SK-N-MC (cell line): ENCODE measurements around the gene OGFOD2.

ENCODE experiments used
- DNase-seq: peaks from one replicate; pipeline ENCODE4 v3.0.0-alpha.2; 2011; ENCODE audit warnings: low read depth, low spot score
- H3K27ac ChIP-seq: fragments of 200-600 bp; sonication (generic); 2 replicates; pipeline ENCODE4 v1.5.1; 2016; ENCODE audit warnings: mixed run types
- H3K36me3 ChIP-seq: fragments of 200-600 bp; sonication (generic); 2 replicates; pipeline ENCODE4 v1.6.1; 2017; ENCODE audit warnings: antibody characterized with exemption, low read length, mixed read lengths; ENCODE audit not compliant: insufficient read depth
- H3K4me3 ChIP-seq: fragments of 200-600 bp; sonication (generic); 2 replicates; pipeline ENCODE4 v1.5.1; 2016
- H3K9ac ChIP-seq: fragments of 200-600 bp; sonication (generic); 2 replicates; pipeline ENCODE4 v1.8.0; 2017; ENCODE audit warnings: mixed run types, mixed read lengths; ENCODE audit not compliant: insufficient read length
- H3K9me3 ChIP-seq: fragments of 200-600 bp; sonication (generic); 2 replicates; pipeline ENCODE4 v1.6.1; 2017; ENCODE audit warnings: low read depth, mild to moderate bottlenecking, antibody characterized with exemption, low read length, moderate library complexity, mixed read lengths
- EZH2 ChIP-seq: fragments of 200-600 bp; sonication (generic); IDR thresholded peaks from one replicate; pipeline ENCODE4 v1.6.1; 2017; ENCODE audit warnings: antibody characterized with exemption
- FOXP2 ChIP-seq: optimal IDR thresholded peaks from 2 replicates; pipeline ENCODE3; 2011; ENCODE audit warnings: mild to moderate bottlenecking, moderate library complexity; ENCODE audit not compliant: insufficient read depth; ENCODE audit errors: extremely low read length, control extremely low read depth
- POLR2AphosphoS5 ChIP-seq: IDR thresholded peaks from 2 replicates; pipeline ENCODE4 v1.6.1; 2012; ENCODE audit warnings: mild to moderate bottlenecking, low read depth, low read length, borderline replicate concordance

OGFOD2 gene

DNA sequence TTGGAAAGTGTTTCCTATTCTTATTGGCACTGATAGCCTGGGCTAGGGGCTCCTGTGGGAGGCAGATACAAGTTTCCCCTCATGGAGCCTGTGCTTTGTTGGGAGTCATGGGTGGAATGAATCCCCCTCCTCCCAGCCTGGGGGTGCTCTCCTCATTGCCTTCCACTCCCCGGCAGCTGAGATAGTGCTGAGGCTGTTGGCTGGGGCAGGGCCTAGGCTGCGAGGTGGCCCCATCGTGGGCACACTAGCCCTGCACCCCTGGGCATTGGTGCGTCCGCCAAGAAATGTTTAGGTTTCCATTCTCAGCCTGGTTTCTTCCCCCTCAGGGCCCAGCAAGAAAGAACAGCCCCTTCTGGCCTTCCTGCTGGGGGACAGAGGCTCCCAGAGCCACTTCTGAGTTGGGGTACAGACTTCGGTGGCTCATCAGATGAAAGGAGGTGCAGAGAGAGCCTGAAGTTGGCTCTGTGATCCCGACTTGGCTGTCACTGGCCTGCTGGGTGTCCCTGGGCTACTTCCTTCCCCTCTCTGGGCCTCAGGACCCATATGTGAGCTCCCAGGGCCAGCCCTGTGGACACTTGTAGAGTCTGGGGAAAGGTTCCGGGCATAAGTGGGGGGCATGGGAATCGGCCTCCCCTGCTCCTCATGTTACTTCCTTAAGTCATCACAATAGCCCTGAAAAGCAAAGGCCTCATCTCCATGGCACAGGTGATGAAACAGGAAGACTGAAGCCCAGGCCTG, 2.8 kb downstream of the OGFOD2 start:
- no peak for DNase-seq
- TF ChIP-seq EZH2 (no peak), POLR2AphosphoS5 (peak; percentile 14; the same call in 1 of the 2 replicates), FOXP2 (no peak)
- Histone ChIP-seq H3K4me3 (no peak overlapping the region), H3K9ac (no peak overlapping the region), H3K27ac (no peak overlapping the region), H3K36me3 (peaks cover 3% of the 10 kb centered on the region; the same call in 1 of the 2 replicates), H3K9me3 (no peaks in the 10 kb centered on the region)

DNA sequence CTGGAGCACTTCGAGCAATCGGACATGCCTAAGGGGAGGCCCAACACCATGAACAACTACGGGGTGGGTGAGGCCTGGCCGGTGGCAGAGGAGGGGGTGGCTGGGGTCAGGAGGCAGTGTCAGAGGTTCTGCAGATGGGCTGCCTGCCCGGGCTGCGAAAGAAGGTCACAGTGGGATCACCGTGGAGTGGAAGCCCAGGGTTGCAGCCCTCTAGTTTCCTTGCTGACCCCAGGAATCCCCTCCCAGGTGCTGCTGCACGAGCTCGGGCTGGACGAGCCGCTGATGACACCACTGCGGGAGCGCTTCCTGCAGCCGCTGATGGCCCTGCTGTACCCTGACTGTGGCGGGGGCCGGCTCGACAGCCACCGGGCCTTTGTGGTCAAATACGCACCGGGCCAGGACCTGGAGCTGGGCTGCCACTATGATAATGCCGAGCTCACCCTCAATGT, 3.5 kb downstream of the OGFOD2 start:
- H3K4me3 ChIP-seq = no peak overlapping the region
- peaks cover 7% of the 10 kb centered on the region; the same call in 1 of the 2 replicates for H3K36me3 ChIP-seq
- H3K9me3 ChIP-seq = no peaks in the 10 kb centered on the region
- no peak for TF ChIP-seq POLR2AphosphoS5
- no peak for TF ChIP-seq FOXP2
- H3K9ac ChIP-seq = no peak overlapping the region
- H3K27ac ChIP-seq = no peak overlapping the region
- DNase-seq = no peak

DNA sequence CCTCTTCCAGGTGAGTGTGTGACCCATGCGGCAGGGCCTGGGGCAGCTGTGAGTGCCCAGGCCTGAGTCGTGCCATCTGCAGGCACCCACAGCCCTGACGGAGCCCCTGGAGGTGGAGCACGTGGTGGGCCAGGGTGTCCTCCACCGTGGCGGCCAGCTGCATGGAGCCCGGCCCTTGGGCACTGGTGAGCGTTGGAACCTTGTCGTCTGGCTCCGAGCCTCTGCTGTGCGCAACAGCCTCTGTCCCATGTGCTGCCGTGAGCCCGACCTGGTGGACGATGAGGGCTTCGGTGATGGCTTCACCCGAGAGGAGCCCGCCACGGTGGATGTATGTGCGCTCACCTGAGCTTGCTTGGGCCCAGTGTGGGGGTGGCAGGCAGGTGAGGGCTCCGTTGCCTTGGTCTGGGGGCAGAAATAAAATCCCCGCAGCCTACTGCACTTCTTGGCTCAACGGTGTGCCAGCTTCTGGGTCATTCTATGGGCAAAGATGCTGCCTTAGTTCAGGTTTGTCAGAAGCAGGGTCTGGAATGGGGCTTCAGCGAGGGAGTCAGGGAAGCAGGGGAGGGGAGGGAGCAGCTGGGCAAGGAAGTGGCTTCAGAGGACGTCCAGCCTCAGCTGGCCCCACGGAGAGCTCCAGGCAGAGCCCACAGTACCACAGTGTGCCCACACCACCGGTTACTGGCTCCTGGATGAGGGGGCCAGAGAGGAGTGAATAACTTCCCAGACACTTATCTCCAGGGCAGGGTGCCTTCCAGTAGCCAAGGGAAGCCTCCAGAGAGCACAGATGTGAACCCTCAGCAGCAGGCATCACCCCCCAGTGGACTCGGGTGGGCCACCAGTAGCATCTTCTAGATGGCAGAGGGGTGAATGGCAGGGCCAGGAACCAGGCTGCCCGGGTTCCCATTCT, 4.2 kb downstream of the OGFOD2 start:
- no peak for DNase-seq
- Histone ChIP-seq H3K27ac (no peak overlapping the region), H3K9me3 (no peaks in the 10 kb centered on the region), H3K36me3 (peaks cover 7% of the 10 kb centered on the region; the same call in 1 of the 2 replicates), H3K4me3 (peak overlapping the region; percentile 96), H3K9ac (peak overlapping the region; percentile 88)
- TF ChIP-seq POLR2AphosphoS5 (no peak), FOXP2 (no peak), EZH2 (no peak)

DNA sequence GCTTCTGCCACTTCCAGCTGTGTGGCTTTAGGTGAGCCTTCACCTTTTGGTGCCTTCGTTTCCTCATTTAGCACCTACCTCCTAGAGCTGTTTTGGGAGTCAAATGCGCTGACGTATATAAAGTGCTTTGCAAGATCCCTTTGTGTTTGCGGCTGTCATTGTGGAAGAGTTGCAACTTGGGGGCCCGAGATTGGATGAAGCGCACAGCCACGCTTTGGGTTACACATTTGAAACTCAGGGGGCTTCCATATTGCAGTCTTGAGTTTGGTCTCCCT, 4.8 kb downstream of the OGFOD2 start:
- Histone ChIP-seq H3K9ac (peak overlapping the region; percentile 88), H3K4me3 (peak overlapping the region; percentile 96), H3K36me3 (peaks cover 7% of the 10 kb centered on the region; the same call in 1 of the 2 replicates), H3K9me3 (no peaks in the 10 kb centered on the region), H3K27ac (no peak overlapping the region)
- no peak for DNase-seq
- no peak for TF ChIP-seq FOXP2
- TF ChIP-seq EZH2 = no peak
- TF ChIP-seq POLR2AphosphoS5 = no peak; the same call in none of the 2 replicates

DNA sequence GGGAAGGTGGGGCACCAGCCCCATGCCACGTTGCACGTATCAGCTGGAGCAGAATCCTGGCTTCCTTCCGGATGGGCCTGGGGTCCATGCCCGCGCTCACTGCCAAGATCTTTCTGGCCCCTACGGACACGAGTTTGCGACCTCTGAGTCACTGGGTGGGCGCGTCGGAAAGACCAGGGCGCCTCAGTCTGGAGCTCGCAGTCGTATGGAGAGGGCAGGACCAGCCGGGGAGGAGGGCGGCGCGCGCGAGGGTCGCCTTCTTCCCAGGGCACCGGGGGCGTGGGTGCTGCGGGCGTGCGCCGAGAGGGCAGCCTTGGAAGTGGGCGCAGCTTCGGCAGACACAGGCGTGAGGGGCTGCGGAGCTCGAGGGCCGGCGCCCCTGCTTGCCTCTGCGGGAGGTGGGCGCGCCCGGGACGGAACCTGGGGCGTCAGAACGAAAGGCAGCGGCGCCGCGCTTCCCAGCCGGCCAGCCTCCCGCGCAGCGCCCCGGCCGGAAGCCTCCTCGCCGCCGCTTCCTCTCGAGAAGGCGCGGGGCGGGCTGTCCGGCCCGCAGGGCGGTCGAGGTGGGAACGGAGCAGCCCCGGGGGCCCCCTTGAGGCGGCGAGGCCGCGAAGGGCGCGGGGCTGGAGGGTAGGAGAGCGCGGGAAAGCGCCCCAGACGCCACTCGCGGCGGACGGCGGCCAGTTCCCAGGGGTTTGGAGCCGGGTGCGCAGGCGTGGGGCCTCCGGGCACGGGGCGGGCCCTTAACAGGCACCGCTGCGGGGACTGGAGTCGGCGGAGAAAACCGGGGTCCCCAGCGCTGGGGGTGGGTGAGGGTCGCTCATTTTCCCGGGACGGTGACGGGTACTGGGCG, 5.4 kb downstream of the OGFOD2 start, which contains the start of gene ARL6IP4:
Gene ARL6IP4, plus strand, starts transcription at position 499 of the 853 bp plus-strand sequence. CDS start 459 bp downstream, outside the sequence.
- Histone ChIP-seq H3K27ac (peak within 1 kb of the TSS; percentile 58), H3K4me3 (peak within 1 kb of the TSS; percentile 96), H3K9ac (peak within 1 kb of the TSS; percentile 88), H3K9me3 (no peaks in the 10 kb centered on the region), H3K36me3 (peaks cover 7% of the 10 kb centered on the region; the same call in 1 of the 2 replicates)
- DNase-seq = no peak
- TF ChIP-seq POLR2AphosphoS5 (peak; percentile 56; the same call in 1 of the 2 replicates), EZH2 (no peak), FOXP2 (peak; percentile 34)

DNA sequence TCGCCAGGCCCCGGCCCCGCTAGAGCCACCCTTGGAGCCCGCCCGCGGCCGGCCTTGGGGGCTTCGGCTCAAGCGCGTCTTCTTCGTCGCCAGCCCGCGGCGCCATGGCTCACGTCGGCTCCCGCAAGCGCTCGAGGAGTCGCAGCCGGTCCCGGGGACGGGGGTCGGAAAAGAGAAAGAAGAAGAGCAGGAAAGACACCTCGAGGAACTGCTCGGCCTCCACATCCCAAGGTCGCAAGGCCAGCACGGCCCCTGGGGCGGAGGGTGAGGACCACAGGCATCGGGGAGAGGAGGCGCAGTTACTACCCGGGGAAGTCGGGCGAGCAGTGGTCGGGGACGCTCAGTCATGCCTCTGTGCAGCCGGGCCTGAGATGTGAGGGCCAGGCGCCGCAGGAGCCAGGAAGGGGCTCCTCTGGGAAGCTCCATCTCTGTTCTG, 6.0 kb downstream of the OGFOD2 start:
- Histone ChIP-seq H3K36me3 (peaks cover 7% of the 10 kb centered on the region; the same call in 1 of the 2 replicates), H3K4me3 (peak overlapping the region; percentile 96), H3K27ac (peak overlapping the region; percentile 58), H3K9ac (peak overlapping the region; percentile 88), H3K9me3 (no peaks in the 10 kb centered on the region)
- no peak for DNase-seq
- TF ChIP-seq POLR2AphosphoS5 (no peak), FOXP2 (no peak), EZH2 (no peak)

DNA sequence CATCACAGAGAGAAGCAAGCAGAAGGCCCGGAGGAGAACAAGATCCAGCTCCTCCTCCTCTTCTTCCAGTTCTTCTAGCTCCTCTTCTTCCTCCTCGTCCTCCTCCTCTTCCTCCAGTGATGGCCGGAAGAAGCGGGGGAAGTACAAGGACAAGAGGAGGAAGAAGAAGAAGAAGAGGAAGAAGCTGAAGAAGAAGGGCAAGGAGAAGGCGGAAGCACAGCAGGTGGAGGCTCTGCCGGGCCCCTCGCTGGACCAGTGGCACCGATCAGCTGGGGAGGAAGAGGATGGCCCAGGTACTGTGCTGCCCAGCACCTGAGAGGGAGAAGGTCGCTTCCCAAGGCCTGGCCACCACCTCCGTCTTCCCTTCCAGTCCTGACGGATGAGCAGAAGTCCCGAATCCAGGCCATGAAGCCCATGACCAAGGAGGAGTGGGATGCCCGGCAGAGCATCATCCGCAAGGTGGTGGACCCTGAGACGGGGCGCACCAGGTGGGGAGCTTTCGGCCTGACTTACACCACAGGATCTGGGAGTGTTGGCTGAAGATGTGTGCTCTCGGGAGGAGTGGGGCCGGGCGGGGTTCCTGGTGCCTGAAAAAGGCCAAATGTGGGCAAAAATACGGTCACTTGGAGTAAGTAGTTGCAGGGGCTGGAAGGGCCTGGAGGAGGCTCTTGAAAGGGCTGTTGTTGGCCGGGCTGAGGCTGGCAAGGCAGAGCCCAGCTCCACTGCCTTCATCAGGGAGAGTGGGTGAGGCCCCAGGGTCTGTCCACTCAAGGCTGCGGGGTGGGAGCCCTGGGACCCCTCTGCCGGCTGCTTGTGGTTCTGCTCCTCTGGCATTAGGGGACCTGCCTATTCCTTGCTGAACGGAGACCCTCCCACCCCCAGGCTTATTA, 6.8 kb downstream of the OGFOD2 start:
- Histone ChIP-seq H3K9ac (peak overlapping the region; percentile 88), H3K36me3 (peaks cover 7% of the 10 kb centered on the region; the same call in 1 of the 2 replicates), H3K27ac (no peak overlapping the region), H3K9me3 (no peaks in the 10 kb centered on the region), H3K4me3 (peak overlapping the region; percentile 96)
- no peak for DNase-seq
- TF ChIP-seq FOXP2 = no peak
